ENCODE data around the gene IFNA7. TPM values are rescaled to one million over a fixed set of nuclear protein-coding genes. Genes with fewer than 3 reads are reported as not detected.
"Not testable (repeated sequence)": the region's sequence is repeated elsewhere in the genome, so short reads cannot be mapped to it uniquely, and the experiment has no call there.

The IFNA7 gene
- not detected in 2 replicates for total RNA-seq (2021)
- Bru-seq, nascent RNA: not detected
- not detected for BruChase-seq, experiment 1, labeled RNA remaining after a 2-hour chase
- not detected for BruChase-seq, experiment 2, labeled RNA remaining after a 6-hour chase
- long read RNA-seq: 0 reads

- H3K4me3 ChIP-seq (ENCODE audit: low read depth, low read length, poor library complexity, severe bottlenecking); BruUV-seq (replicated peaks); intact Hi-C loops (cut with micrococcal nuclease; ENCODE audit: unreplicated experiment); DNase-seq (ENCODE audit: low spot score); H3K4me1 ChIP-seq (ENCODE audit: insufficient read depth, low read length, poor library complexity, severe bottlenecking); POLR2A ChIA-PET (ENCODE audit: low non-redundant PET); CTCF ChIA-PET; H3K36me3 ChIP-seq (ENCODE audit: insufficient read depth, low read length, poor library complexity, severe bottlenecking); H3K9me3 ChIP-seq (ENCODE audit: low read depth, low read length, poor library complexity, severe bottlenecking); H3K27ac ChIP-seq (ENCODE audit: low read depth, low read length, poor library complexity, severe bottlenecking); H3K27me3 ChIP-seq (replicated peaks; ENCODE audit: insufficient read depth, low read depth, low read length, poor library complexity): not testable (repeated sequence)
These were observed at the start of gene IFNA7 for GRCh38 chr9:21202105-21202504. TSS of gene IFNA7 (minus strand) at chr9:21202205. CDS start at chr9:21202165, 40 bp downstream.

GRCh38 chr9:21251638-21252037 is 49.6 kb upstream of the IFNA7 start:
- no peak for TF ChIP-seq EZH2 (IDR thresholded peaks at IDR 0.05; ENCODE audit: borderline replicate concordance, low read depth, low read length, poor library complexity, severe bottlenecking)
- no peak for TF ChIP-seq CTCF (conservative IDR thresholded peaks at IDR 0.05; ENCODE audit: low read depth, low read length)
- Histone ChIP-seq H3K36me3 (ENCODE audit: insufficient read depth, low read length, poor library complexity, severe bottlenecking) (no peaks in the 10 kb centered on the region), H3K4me1 (ENCODE audit: insufficient read depth, low read length, poor library complexity, severe bottlenecking) (no peaks in the 10 kb centered on the region), H3K27ac (ENCODE audit: low read depth, low read length, poor library complexity, severe bottlenecking) (no peak overlapping the region), H3K27me3 (replicated peaks; ENCODE audit: insufficient read depth, low read depth, low read length, poor library complexity) (peaks cover 21% of the 10 kb centered on the region), H3K4me3 (ENCODE audit: low read depth, low read length, poor library complexity, severe bottlenecking) (no peak overlapping the region), H3K9me3 (ENCODE audit: low read depth, low read length, poor library complexity, severe bottlenecking) (no peaks in the 10 kb centered on the region)
- DNase-seq (ENCODE audit: low spot score): no peak
- no TSS peak for BruUV-seq (replicated peaks)
- intact Hi-C loops (cut with micrococcal nuclease; ENCODE audit: unreplicated experiment): no loop called here
- POLR2A ChIA-PET (ENCODE audit: low non-redundant PET): no interaction called here
- CTCF ChIA-PET: no interaction called here

- H3K36me3 ChIP-seq (ENCODE audit: insufficient read depth, low read length, poor library complexity, severe bottlenecking): no peaks in the 10 kb centered on the region
- CTCF ChIA-PET: no interaction called here
- no peak overlapping the region for H3K4me3 ChIP-seq (ENCODE audit: low read depth, low read length, poor library complexity, severe bottlenecking)
- DNase-seq (ENCODE audit: low spot score): no peak
- H3K27ac ChIP-seq (ENCODE audit: low read depth, low read length, poor library complexity, severe bottlenecking): no peak overlapping the region
- TF ChIP-seq CTCF (conservative IDR thresholded peaks at IDR 0.05; ENCODE audit: low read depth, low read length): no peak
- no peak for TF ChIP-seq EZH2 (IDR thresholded peaks at IDR 0.05; ENCODE audit: borderline replicate concordance, low read depth, low read length, poor library complexity, severe bottlenecking)
- no peaks in the 10 kb centered on the region for H3K9me3 ChIP-seq (ENCODE audit: low read depth, low read length, poor library complexity, severe bottlenecking)
- H3K4me1 ChIP-seq (ENCODE audit: insufficient read depth, low read length, poor library complexity, severe bottlenecking): no peaks in the 10 kb centered on the region
- POLR2A ChIA-PET (ENCODE audit: low non-redundant PET): no interaction called here
- intact Hi-C loops (cut with micrococcal nuclease; ENCODE audit: unreplicated experiment): no loop called here
- no TSS peak for BruUV-seq (replicated peaks)
- peaks cover 21% of the 10 kb centered on the region for H3K27me3 ChIP-seq (replicated peaks; ENCODE audit: insufficient read depth, low read depth, low read length, poor library complexity)
These were observed 49.2 kb upstream of the IFNA7 start for GRCh38 chr9:21251190-21251589.

- Histone ChIP-seq H3K36me3 (ENCODE audit: insufficient read depth, low read length, poor library complexity, severe bottlenecking) (no peaks in the 10 kb centered on the region), H3K4me3 (ENCODE audit: low read depth, low read length, poor library complexity, severe bottlenecking) (no peak overlapping the region), H3K9me3 (ENCODE audit: low read depth, low read length, poor library complexity, severe bottlenecking) (no peaks in the 10 kb centered on the region), H3K27me3 (replicated peaks; ENCODE audit: insufficient read depth, low read depth, low read length, poor library complexity) (peaks cover 10% of the 10 kb centered on the region), H3K27ac (ENCODE audit: low read depth, low read length, poor library complexity, severe bottlenecking) (no peak overlapping the region), H3K4me1 (ENCODE audit: insufficient read depth, low read length, poor library complexity, severe bottlenecking) (no peaks in the 10 kb centered on the region)
- ChIA-PET POLR2A (ENCODE audit: low non-redundant PET) (no interaction called here), CTCF (no interaction called here)
- intact Hi-C loops (cut with micrococcal nuclease; ENCODE audit: unreplicated experiment): no loop called here
- DNase-seq (ENCODE audit: low spot score): no peak
- TF ChIP-seq CTCF (conservative IDR thresholded peaks at IDR 0.05; ENCODE audit: low read depth, low read length) (no peak), EZH2 (IDR thresholded peaks at IDR 0.05; ENCODE audit: borderline replicate concordance, low read depth, low read length, poor library complexity, severe bottlenecking) (no peak)
- BruUV-seq (replicated peaks): no TSS peak
These were observed 42.8 kb upstream of the IFNA7 start for GRCh38 chr9:21244836-21245235.

All from A673 (cell line).